Bronchial epithelial cell (primary cell): ENCODE results near the gene GAK. TPM values are rescaled to one million over a fixed set of nuclear protein-coding genes. Genes with fewer than 3 reads are reported as not detected.

ENCODE experiments used
- DNase-seq: peaks from one replicate; pipeline ENCODE4 v3.0.0-alpha.2; 2010; ENCODE audit warnings: low read depth
- FAIRE-seq: peaks from 2 replicates; lab custom pipeline; 2011; peaks lifted over from hg19 to GRCh38; lab: Jason Lieb, UNC
- H3K27me3 ChIP-seq: 2 replicates; pipeline ENCODE4 v1.5.1; 2011; ENCODE audit warnings: low read length; ENCODE audit not compliant: control insufficient read depth, insufficient read depth
- H3K36me3 ChIP-seq: 2 replicates; pipeline ENCODE4 v1.5.1; 2011; ENCODE audit warnings: low read length; ENCODE audit not compliant: control insufficient read depth, insufficient read depth
- H3K4me3 ChIP-seq: 2 replicates; pipeline ENCODE4 v1.5.1; 2011; ENCODE audit warnings: mild to moderate bottlenecking, low read depth, low read length, control low read depth
- CTCF ChIP-seq: IDR thresholded peaks from 2 replicates; pipeline ENCODE4 v1.5.1; 2011; ENCODE audit warnings: mild to moderate bottlenecking, moderate library complexity, low read length, control low read depth, inconsistent platforms; ENCODE audit not compliant: insufficient read depth, severe bottlenecking
- total RNA-seq: library from RNA; depleted of rRNA; stranded (reverse); fragments of >200 nt; gene quantifications from 2 replicates; pipeline ENCODE4 v1.2.1, GENCODE V29; 2014

Gene GAK
- total RNA-seq, 1 donor from 2014 or later: 52.9 TPM

GRCh38 chr4:839675-840443, 92.3 kb downstream of the GAK start:
- DNase-seq: no peak
- FAIRE-seq: no peak
- Histone ChIP-seq H3K4me3 (no peak overlapping the region), H3K27me3 (no peaks in the 10 kb centered on the region), H3K36me3 (no peaks in the 10 kb centered on the region)
- TF ChIP-seq CTCF: no peak

GRCh38 chr4:837772-838171, 94.3 kb downstream of the GAK start:
- TF ChIP-seq CTCF: no peak
- FAIRE-seq (no peak), DNase-seq (no peak)
- Histone ChIP-seq H3K36me3 (no peaks in the 10 kb centered on the region), H3K4me3 (no peak overlapping the region), H3K27me3 (no peaks in the 10 kb centered on the region)

GRCh38 chr4:836750-837301, 95.3 kb downstream of the GAK start:
- no peak for TF ChIP-seq CTCF
- Histone ChIP-seq H3K36me3 (no peaks in the 10 kb centered on the region), H3K4me3 (no peak overlapping the region), H3K27me3 (no peaks in the 10 kb centered on the region)
- no peak for DNase-seq
- no peak for FAIRE-seq

GRCh38 chr4:836003-836511, 96.1 kb downstream of the GAK start:
- DNase-seq (no peak), FAIRE-seq (no peak)
- H3K4me3 ChIP-seq: no peak overlapping the region
- H3K27me3 ChIP-seq: no peaks in the 10 kb centered on the region
- no peaks in the 10 kb centered on the region for H3K36me3 ChIP-seq
- TF ChIP-seq CTCF: no peak

- no peak for FAIRE-seq
- no peak for TF ChIP-seq CTCF
- DNase-seq: no peak
- Histone ChIP-seq H3K4me3 (no peak overlapping the region), H3K36me3 (no peaks in the 10 kb centered on the region), H3K27me3 (no peaks in the 10 kb centered on the region)
These were observed 96.7 kb downstream of the GAK start for GRCh38 chr4:835148-836002.
